HepG2 (cell line): ENCODE data around the gene UBAC2. TPM values are rescaled to one million over a fixed set of nuclear protein-coding genes. Genes with fewer than 3 reads are reported as not detected.

ENCODE experiments used
- ATAC-seq: fragments of 200-7000 bp; cut with Tn5 transposase; 3 replicates; pipeline ENCODE4 v1.9.1; 2020; ENCODE audit warnings: mild to moderate bottlenecking, moderate library complexity
- BruUV-seq: library from RNA; stranded (reverse); fragments of 400-500 nt; replicated peaks from 2 replicates; lab custom pipeline; 2021; lab: Mats Ljungman, UMichigan
- CTCF ChIA-PET: fragments of 300-600 bp; formaldehyde crosslinking; extraction: SDS; loops from one replicate; lab custom pipeline; 2021; ENCODE audit warnings: low total read pairs, inconsistent platforms, low intra/inter-chr PET ratio; lab: Yijun Ruan, JAX
- POLR2A ChIA-PET: fragments of 350-600 bp; sonication (Branson Sonifier 250); formaldehyde crosslinking; loops from one replicate; lab custom pipeline; 2020; ENCODE audit warnings: antibody characterized with exemption, inconsistent platforms; lab: Yijun Ruan, JAX
- DNase-seq: peaks from one replicate; pipeline ENCODE4 v3.0.0-alpha.2; 2015; ENCODE audit warnings: low spot score
- FAIRE-seq: peaks from 3 replicates; lab custom pipeline; 2011; peaks lifted over from hg19 to GRCh38; lab: Jason Lieb, UNC
- H2AFZ ChIP-seq: one replicate; pipeline ENCODE4 v1.6.1; 2011; ENCODE audit warnings: low read length, inconsistent platforms
- H3K27ac ChIP-seq: fragments of 300-600 bp; 3 replicates; pipeline ENCODE4 v1.8.0; 2011; ENCODE audit warnings: mixed run types, mild to moderate bottlenecking, mixed read lengths, low read length, inconsistent platforms; ENCODE audit not compliant: insufficient read depth; ENCODE audit errors: extremely low read length
- H3K27me3 ChIP-seq, 2 experiments: fragments of 200-600 bp in 1 of 2; 2 replicates in 1 of 2; 3 replicates in 1 of 2; pipeline versions ENCODE4 v1.6.0 to v1.8.0; 2011; ENCODE audit warnings: low read length in 2 of 2, mild to moderate bottlenecking in 2 of 2, moderate library complexity in 2 of 2, inconsistent platforms in 1 of 2; ENCODE audit not compliant: insufficient read depth in 2 of 2, control insufficient read depth in 1 of 2
- H3K36me3 ChIP-seq, 2 experiments: fragments of 200-600 bp in 1 of 2; replicated peaks in 1 of 2; 2 replicates in 1 of 2; 3 replicates in 1 of 2; pipeline versions ENCODE4 v1.5.1 to v1.8.0; 2011; ENCODE audit warnings: low read length in 2 of 2, inconsistent platforms in 1 of 2; ENCODE audit not compliant: insufficient read depth in 2 of 2, control insufficient read depth in 1 of 2
- H3K4me1 ChIP-seq: 2 replicates; pipeline ENCODE4 v1.5.1; 2012; ENCODE audit warnings: low read length, inconsistent platforms; ENCODE audit not compliant: insufficient read depth
- H3K4me2 ChIP-seq: 2 replicates; pipeline ENCODE4 v1.6.0; 2011; ENCODE audit warnings: low read depth, low read length, inconsistent platforms
- H3K4me3 ChIP-seq, 3 experiments: fragments of 200-600 bp in 1 of 3; sonication (generic), shearing (Covaris generic) in 1 of 3; replicated peaks in 1 of 3; 2 replicates each; pipeline ENCODE4 v1.5.1; 2011 to 2016; ENCODE audit warnings: low read length in 3 of 3, inconsistent platforms in 2 of 3, low read depth in 2 of 3, mild to moderate bottlenecking in 2 of 3, control low read depth in 1 of 3, mixed read lengths in 1 of 3; ENCODE audit not compliant: insufficient read depth in 1 of 3
- H3K79me2 ChIP-seq: one replicate; pipeline ENCODE4 v1.6.1; 2011; ENCODE audit warnings: low read length, inconsistent platforms; ENCODE audit not compliant: insufficient read depth
- H3K9ac ChIP-seq: 2 replicates; pipeline ENCODE4 v1.6.0; 2011; ENCODE audit warnings: mild to moderate bottlenecking, low read depth, low read length, inconsistent platforms; ENCODE audit not compliant: insufficient read depth
- H3K9me3 ChIP-seq: 2 replicates; pipeline ENCODE4 v1.5.1; 2012; ENCODE audit warnings: mild to moderate bottlenecking, low read length
- H4K20me1 ChIP-seq: 2 replicates; pipeline ENCODE4 v1.6.0; 2011; ENCODE audit warnings: inconsistent platforms, mild to moderate bottlenecking, low read length, moderate library complexity; ENCODE audit not compliant: insufficient read depth
- ATF5 ChIP-seq: sonication (generic); formaldehyde crosslinking; IDR thresholded peaks from 2 replicates; pipeline ENCODE4 v1.4.0; 2020; ENCODE audit warnings: mild to moderate bottlenecking, low read depth, missing genetic modification reagents
- NR2C2 ChIP-seq: sonication (generic); formaldehyde crosslinking; IDR thresholded peaks from 2 replicates; pipeline ENCODE4 v1.4.0; 2020; ENCODE audit warnings: missing genetic modification reagents, mild to moderate bottlenecking, moderate library complexity, borderline replicate concordance
- PAX8 ChIP-seq: sonication (generic); formaldehyde crosslinking; IDR thresholded peaks from 2 replicates; pipeline ENCODE4 v1.8.0; 2022; ENCODE audit warnings: mild to moderate bottlenecking, missing genetic modification reagents, borderline replicate concordance
- TAF1 ChIP-seq: sonication (generic); formaldehyde crosslinking; IDR thresholded peaks from 2 replicates; pipeline ENCODE4 v1.4.0; 2020; ENCODE audit warnings: missing genetic modification reagents
- ZNF121 ChIP-seq: sonication (generic); formaldehyde crosslinking; IDR thresholded peaks from 2 replicates; pipeline ENCODE4 v1.5.0; 2020; ENCODE audit warnings: mild to moderate bottlenecking, missing genetic modification reagents
- ZNF230 ChIP-seq: sonication (generic); formaldehyde crosslinking; IDR thresholded peaks from 2 replicates; pipeline ENCODE4 v1.4.0; 2020; ENCODE audit warnings: mild to moderate bottlenecking, missing genetic modification reagents
- WGBS: methylation state at CpG from one replicate; pipeline ENCODE4 v1.1.6; 2017; ENCODE audit warnings: low lambda C conversion rate; 5-methylcytosine and 5-hydroxymethylcytosine counted together
- in situ Hi-C: cut with HindIII; loops from 2 replicates; pipeline ENCODE4 v1.10.0; 2017; ENCODE audit warnings: low pct_unique_long_range_greater_than_20kb; ENCODE audit not compliant: extremely low pct_ligation_motif_present
- intact Hi-C: fragments of 100-400 bp; cut with micrococcal nuclease; formaldehyde crosslinking; loops from one replicate; pipeline ENCODE4 v1.10.0; 2022; ENCODE audit not compliant: unreplicated experiment
- polyA plus RNA-seq, 8 experiments: library from polyadenylated mRNA; depleted of rRNA in 3 of 8; stranded (reverse) in 7 of 8; unstranded in 1 of 8; fragments of >200 nt; fragmentation: Illumina TruSeq in 4 of 8; extraction: Trizol in 4 of 8; gene quantifications; 2 replicates each; pipeline versions ENCODE4 v1.2.1 to v1.2.3, GENCODE V29; 2011 to 2016; ENCODE audit warnings: low read depth in 4 of 8, missing spikeins in 1 of 8, mixed read lengths in 1 of 8; ENCODE audit not compliant: insufficient read depth in 1 of 8
- total RNA-seq, 5 experiments: library from RNA; depleted of rRNA; stranded (reverse); fragments of >200 nt; fragmentation: Illumina TruSeq; extraction: Trizol; gene quantifications; 2 replicates each; pipeline ENCODE4 v1.2.3, GENCODE V29; 2016; ENCODE audit warnings: low read depth in 1 of 5

The UBAC2 gene
- total and polyA plus RNA-seq, 2 of the 13 experiments (the other 11 are each of a cell fraction or from before 2014, with no cell fraction given): 61.3 to 80.8 TPM

DNA sequence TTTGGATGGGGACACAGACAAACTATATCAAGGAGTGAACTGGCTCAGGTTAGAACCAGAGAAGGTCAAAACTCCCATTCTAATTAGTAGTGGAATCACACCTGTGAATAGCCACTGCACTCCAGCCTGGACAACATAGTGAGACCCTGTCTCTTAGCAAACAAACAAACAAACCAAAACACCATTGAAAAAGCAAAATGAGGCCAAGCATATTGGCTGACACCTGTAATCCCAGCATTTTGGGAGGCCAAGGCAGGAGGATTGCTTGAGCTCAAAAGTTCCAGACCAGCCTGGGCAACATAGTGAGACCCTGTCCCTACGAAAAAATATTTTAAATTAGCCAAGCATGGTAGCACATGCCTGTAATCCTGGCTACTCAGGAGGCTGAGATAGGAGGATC lies 39.1 kb upstream of the UBAC2 start:
- ATAC-seq: no peak
- no peaks in the 10 kb centered on the region for H3K4me1 ChIP-seq
- intact Hi-C loops (no loop called here), in situ Hi-C loops (no loop called here)
- no peaks in the 10 kb centered on the region for H3K79me2 ChIP-seq
- no peak overlapping the region for H3K4me3 ChIP-seq
- H3K9ac ChIP-seq: no peak overlapping the region
- no peaks in the 10 kb centered on the region for H4K20me1 ChIP-seq
- CTCF ChIA-PET: no interaction called here
- no peak for FAIRE-seq
- H3K27me3 ChIP-seq: no peaks in the 10 kb centered on the region
- DNase-seq: no peak
- TF ChIP-seq NR2C2 (CRISPR knock-in tag) (no peak), ZNF121 (CRISPR knock-in tag) (0 out of 2 replicates have a peak, but pooled peaks have one; percentile 20)
- TF ChIP-seq, all 625 proteins: peak for 1
- Histone ChIP-seq H3K9me3 (no peaks in the 10 kb centered on the region), H3K4me2 (no peak overlapping the region), H2AFZ (no peak overlapping the region), H3K36me3 (no peaks in the 10 kb centered on the region), H3K27ac (no peak overlapping the region)
- WGBS: 7% methylated on average over 1 of the region's 1 CpG
- no TSS peak for BruUV-seq
- POLR2A ChIA-PET: no interaction called here

- DNase-seq (no peak), FAIRE-seq (no peak), ATAC-seq (no peak; the same call in 2 of the 3 replicates)
- Histone ChIP-seq H3K27ac (no peak overlapping the region), H3K4me3 (no peak overlapping the region), H4K20me1 (no peaks in the 10 kb centered on the region), H2AFZ (no peak overlapping the region), H3K9ac (no peak overlapping the region), H3K4me2 (no peak overlapping the region), H3K27me3 (no peaks in the 10 kb centered on the region), H3K4me1 (no peaks in the 10 kb centered on the region), H3K36me3 (no peaks in the 10 kb centered on the region), H3K79me2 (no peaks in the 10 kb centered on the region), H3K9me3 (no peaks in the 10 kb centered on the region)
- no TSS peak for BruUV-seq
- intact Hi-C loops: no loop called here
- no peak for TF ChIP-seq ZNF230
- TF ChIP-seq TAF1: no peak
- no peak for TF ChIP-seq PAX8 (CRISPR knock-in tag)
- no peak for TF ChIP-seq ATF5 (CRISPR knock-in tag)
- ChIA-PET POLR2A (no interaction called here), CTCF (no interaction called here)
- in situ Hi-C loops: no loop called here
- WGBS: 29% methylated on average over 13 of the region's 13 CpGs
These were observed 37.9 kb upstream of the UBAC2 start for GRCh38 chr13:99162567-99163361.
